Measurements from ENCODE around the gene HDAC4. TPM values are rescaled to one million over a fixed set of nuclear protein-coding genes. Genes with fewer than 3 reads are reported as not detected.

HDAC4 gene
- total RNA-seq, 1 donor from 2014 or later, result 18.3 TPM

DNA sequence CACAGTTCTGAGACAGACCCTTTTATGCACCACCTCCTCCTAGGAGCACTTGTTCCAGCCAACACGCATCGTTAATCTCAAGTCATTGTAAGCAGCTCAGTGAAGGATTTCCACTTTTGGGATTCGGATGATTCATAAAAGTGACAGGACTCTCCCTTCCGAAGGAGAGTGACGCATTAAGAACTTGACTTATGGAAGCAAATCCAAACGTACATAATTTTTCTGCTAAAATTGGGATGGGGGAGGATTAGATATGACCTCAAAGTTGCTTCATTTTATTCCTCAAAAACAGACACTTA, 387.2 kb downstream of the HDAC4 start:
- DNase-seq (ENCODE audit: low spot score) (no peak), ATAC-seq (no peak)

DNA sequence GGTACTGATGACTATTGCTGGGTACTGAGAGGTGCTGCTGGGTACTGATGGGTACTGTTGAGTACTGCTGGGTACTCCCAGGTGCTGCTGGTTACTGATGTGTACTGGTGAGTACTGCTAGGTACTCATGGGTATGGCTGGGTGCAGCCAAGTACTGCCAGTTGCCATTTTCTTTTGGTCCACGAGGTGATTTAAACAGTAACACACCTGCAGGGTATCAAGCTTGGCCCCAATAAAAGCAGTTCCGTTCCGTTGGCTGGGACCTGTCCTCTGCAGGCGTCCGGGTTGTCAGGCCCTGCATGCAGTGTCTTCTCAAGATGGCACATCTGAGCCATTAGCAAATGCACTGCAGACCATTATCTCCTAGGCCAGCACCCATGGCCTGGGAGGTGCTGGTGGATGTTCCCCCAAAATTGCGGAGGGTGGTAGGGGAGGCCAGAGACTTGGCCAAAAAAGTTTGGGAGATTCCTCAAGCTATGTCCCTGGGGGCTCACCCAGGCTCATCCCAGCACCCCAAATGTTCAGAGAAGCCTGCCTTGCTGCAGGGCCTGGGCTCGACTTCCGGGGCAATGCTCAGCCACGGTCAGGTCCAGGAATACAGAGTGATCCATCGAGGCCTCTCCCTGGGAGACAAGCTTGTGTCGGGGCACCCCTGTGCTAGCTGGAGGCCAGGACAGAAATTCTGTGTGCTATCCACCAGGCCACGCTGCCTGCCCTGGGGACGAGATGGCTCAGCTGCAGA, 387.7 kb downstream of the HDAC4 start:
- DNase-seq (ENCODE audit: low spot score), result no peak
- no peak for ATAC-seq

DNA sequence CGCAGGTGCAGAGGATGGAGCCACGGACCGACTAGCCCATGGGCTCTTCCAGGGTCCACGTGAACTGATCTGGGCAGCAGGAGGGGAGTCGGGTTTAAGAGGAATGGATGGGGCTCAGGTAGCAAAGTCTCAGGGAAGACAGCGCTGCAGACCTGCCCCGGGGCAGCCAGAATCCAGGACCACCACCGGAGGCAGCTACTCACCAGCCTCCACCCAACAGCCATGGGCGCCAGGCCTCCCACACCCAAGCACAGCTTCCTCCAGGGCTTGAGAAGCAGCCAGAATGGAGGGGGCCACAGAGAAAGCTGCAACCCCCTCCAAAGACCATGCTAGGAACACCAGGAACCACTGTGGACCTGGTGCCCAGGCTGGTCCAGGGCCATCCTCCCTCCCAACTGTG, 388.6 kb downstream of the HDAC4 start:
- no peak for DNase-seq (ENCODE audit: low spot score)
- no peak for ATAC-seq

DNA sequence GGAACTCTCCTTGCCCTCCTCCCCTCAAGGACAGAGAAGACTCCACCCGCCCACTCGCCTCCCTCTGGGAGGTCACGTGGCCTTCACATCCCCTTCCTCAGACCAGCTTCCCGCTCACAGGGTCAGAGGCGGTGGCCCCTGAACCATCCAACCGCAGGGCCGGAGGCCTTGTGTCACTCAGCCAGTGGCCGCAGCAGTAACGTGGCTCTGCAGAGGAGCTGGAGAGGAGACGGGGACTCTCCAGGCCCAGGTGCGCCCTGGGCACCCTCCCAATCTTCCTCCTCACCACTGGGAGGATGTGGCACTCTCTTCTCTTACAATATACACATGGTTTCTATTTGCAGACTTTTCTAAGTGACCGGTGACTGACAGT, 391.2 kb downstream of the HDAC4 start:
- DNase-seq (ENCODE audit: low spot score) (no peak), ATAC-seq (no peak)

DNA sequence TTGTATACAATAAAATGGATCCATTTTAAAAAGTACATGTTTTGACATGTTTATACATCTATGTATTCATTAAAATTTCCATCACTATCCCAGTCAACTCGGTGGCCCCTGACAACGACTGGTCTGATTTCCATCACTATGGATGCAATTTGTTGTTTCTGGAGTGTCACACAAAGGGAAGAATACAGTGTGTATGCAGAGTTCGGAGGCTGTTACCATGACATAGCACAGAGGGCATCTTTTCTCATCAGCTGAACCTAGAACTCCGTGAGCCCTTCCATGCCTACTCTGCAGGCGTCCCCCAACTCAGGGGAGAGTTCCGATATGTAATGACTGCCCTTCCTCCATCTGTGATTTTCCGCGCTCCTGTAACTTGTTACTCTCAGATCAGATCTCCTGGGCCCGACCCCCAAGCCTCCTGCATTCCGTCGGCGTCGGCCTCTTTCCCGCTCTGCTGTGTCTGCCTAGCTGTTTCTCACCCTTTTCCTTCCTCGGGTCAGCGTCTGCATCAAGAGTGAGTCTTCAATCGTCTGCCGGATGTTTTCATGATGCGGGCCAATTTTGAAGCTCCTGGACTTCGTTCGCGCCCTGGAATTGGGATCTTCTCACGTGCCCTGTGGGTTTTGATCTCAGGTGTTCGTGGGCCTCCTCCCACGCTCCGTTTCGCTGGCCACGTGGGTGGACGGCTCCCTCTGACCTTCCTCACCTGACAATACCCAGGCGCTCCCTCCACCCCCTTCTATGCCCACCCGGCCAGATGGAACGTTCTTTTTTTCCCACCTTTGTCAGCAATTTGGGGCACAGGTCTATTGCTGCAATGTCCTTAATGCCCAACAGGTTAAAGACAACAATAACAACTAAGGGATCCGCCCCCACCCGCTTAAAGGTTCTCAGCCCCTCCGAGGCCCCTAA, 391.9 kb downstream of the HDAC4 start:
- no peak for ATAC-seq
- no peak for DNase-seq (ENCODE audit: low spot score)

DNA sequence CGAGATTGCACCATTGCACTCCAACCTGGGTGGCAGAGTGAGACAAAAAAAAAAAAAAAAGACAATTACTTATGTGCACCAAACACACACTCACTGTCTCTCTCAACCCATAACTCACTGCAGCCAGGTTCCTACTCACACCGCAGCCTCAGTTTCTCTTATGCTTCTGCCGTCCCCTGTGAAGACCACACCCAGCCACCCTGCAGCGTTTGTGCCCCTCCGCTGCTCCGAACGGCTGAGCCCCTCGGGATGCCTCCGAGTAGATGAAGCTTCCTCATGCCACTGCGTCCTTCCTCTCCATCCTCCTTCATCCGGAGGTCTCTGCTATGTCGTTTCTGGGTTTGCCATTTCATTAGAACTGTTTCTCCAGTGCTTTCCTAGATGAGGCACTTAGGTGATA, 392.8 kb downstream of the HDAC4 start:
- ATAC-seq (no peak), DNase-seq (ENCODE audit: low spot score) (no peak)

DNA sequence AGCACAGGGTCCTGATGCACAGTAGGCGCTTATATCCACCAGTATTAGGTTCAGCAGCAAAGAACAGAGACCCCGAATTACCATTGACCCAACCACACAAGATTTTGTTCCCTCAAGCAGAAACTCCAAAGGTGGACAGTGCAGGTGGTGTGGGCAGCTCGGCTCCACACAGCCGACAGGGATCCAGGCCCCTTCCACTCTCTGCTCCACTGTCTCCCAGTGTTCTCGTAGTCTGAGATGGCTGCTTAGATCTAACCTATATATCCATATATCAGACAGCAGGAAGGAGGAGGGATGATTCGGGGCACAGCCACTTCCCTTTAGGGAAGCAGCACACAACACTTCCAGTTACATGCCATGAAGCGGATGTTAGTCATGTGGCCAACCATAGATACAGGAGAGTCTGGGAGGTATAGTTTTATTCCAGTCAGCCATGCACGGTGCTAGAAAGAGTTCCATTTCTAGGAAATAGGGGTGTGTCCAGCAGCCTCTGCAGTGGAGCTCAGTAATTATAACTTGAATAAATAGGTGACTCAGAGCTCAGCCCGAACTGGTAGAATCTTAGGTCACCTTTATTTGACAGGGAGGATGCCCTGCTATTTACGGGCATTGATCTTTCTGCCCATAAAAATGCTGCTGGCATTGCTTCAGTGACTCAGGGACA, 394.1 kb downstream of the HDAC4 start:
- DNase-seq (ENCODE audit: low spot score), result no peak
- ATAC-seq, result no peak

DNA sequence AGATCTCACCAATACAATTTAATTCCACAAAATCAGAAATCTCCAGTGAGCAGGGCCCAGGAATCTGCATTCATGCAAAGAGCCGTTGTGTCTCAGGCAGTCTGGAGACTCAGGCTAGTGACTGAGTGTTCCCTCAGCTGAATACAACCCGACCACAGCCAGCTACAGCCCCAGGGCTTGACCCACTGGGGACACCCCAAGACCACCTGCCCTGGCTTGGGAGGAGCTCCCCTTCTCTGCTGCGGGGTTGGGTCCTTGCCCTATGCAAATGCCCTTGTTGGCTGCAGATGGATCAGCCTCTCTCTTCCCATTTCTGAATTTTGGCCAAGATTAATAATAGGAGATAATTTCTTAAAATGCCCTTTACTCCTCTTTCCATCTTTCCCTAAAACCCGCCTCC, 395.2 kb downstream of the HDAC4 start:
- no peak for DNase-seq (ENCODE audit: low spot score)
- no peak for ATAC-seq

DNA sequence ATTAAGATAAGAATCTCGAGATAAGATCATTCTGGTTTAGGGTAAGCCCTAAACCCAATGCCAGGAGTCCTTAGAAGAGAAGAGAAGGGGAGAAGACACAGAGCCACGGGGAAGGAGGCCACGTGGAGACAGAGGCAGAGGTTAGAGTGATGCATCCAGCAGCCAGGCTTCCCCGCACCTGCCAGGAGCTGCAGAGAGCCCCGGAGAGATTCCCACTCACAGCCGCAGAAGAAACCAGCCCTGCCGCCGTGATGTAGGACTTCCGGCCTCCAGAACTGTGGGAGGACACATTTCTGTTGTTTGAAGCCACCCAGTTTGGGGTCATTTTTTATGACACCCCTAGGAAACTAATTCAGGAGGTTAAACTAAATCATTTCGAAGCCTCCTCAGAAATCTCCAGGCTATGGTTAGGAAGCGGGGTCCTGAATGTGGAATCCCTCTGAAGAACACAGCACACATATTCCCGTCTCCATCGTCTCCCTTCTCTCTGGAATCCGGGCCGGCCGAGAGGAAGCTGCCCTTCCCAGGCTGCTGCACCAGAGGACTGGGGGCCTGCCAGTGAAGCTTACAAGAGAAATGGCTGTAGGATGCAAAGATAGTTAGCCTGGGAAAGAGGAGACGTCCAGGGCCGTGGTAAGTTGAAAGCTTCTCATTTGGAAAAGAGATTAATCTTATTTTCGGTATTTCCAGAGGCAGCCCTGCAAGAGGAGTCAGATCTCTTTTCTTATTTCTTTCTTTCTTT, 396.4 kb downstream of the HDAC4 start:
- DNase-seq (ENCODE audit: low spot score), result no peak
- no peak for ATAC-seq

DNA sequence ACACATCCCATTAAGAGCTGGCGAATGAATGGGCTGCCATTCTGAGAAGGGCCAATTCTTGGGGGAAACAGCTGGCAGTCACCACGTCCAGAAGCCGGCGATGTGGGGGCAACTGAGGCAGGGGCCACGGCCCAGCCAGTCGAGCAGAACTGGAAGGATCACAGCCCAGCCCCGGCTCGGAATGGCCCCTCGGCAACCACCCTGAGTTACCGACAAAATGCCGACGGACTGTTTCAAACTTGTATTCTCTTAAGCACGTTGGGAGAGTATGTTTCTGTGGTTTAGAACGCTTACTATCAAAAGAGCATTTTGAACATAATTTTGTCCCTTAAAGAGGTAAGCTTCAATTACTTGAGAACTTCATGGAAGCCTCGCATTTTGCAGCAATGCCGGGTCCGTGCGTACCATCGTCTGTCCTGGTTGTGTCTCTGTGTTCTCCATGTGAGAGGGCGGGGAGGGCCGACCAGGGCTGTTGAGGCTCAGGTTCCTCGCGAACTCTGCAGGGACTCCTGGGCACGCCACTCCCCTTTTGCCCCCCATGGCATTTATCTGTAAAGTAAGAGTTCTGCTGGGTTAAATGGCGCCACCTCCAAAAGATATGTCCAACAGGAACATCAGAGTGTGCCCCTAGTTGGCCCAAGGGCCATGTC, 397.1 kb downstream of the HDAC4 start:
- DNase-seq (ENCODE audit: low spot score), result no peak

DNA sequence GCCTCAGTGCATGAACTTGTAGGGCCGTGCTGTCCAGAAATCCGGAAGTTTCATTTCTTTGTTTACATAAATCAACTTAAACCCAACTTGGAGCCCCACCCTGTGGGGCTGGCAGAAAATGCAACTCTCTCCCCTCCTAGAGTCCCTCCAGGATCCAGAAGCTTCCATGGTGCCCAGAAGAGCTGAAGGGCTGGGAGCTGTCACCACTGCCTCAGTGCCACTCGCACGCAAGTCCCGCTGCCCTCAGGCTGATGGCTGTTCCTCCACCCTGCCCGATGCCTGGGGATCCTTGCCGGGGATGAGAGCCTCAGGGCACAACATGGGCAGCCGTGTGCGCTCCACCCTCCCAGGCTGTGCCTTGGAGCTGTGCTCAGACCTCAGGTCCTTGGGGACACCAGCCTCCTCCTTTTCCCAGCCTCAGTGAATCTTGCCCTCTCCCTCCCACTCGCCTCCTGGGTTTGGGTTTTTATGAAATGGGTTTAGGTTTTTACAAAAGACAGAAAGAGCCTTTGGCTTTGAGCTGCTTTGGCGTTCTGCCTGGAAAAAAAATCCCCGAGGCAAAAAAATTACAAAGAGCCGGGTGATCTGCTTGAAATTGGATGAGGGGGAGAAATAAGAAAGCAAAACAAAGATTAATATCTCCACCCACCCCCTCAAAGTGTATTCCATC, 397.7 kb downstream of the HDAC4 start:
- DNase-seq (ENCODE audit: low spot score), result no peak
- no peak for ATAC-seq

More for the DNA sequence above, 397.1 kb downstream of the HDAC4 start:
- ATAC-seq, result no peak

DNA sequence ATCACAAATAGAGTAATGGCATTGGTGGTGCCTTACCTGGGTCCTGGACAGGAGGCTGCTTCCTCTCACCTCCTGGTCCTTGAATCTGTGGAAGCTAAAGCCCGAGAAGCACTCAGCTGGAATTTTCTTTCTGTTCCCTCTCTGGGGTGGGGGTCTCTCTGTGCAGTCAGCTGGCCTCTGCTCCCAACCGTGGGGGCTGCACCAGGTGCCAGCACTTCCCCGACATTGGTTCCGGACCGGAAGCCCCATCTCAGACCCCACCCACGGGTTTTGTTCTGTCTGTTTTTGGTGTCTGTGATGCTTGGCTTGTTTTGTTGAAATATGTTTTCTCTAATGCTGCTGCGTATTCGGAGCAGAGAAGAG, 398.2 kb downstream of the HDAC4 start:
- DNase-seq (ENCODE audit: low spot score) (no peak), ATAC-seq (no peak)

DNA sequence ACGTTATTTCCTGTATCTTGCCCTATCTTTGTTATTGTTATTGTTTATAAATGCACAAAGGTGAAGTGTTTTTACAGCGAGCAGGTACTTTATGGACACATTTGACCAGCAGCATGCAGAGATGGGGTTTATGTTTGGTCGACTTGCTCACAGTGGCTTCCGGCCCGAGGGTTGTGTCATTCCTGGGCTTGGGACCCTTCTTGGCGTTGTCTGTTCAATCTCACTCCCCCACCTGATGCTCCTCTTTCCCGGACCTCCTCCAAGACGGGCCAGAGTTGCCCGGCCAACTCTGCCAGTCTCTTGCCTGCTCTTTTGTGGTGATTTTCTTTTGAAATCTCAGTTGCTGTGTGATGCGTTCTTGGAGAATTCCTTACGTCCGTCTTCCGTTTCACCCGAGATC, 399.0 kb downstream of the HDAC4 start:
- DNase-seq (ENCODE audit: low spot score) (peak; percentile 29), ATAC-seq (no peak)

DNA sequence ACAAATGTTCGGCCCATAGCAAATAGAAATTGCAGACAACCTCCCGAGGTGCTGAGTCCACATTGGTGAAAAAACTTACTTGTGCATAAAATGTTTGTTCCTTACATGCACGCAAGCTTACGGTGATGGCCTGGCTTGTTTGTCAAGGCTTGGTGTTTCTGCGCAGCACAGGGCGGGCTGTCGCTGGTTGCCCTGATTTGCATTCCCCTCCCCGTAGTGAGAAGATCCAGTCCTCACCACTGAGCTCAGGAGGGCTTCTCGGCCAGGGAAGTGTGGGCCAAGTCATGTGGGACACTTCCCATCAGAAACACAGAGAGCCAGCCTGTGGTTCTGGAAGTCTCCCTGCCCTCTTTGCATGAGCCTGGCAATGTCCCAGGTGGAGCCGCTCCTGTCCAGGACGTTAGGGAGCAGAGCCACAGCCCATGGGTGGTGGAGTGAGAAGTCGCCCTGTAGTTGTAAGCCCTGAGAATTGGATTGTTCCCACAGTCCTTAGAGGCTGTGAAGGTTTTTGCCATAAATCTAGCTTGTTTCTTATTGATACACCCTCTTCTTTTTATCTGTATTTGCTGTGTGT, 400.2 kb downstream of the HDAC4 start:
- ATAC-seq (no peak), DNase-seq (ENCODE audit: low spot score) (peak; percentile 39)

DNA sequence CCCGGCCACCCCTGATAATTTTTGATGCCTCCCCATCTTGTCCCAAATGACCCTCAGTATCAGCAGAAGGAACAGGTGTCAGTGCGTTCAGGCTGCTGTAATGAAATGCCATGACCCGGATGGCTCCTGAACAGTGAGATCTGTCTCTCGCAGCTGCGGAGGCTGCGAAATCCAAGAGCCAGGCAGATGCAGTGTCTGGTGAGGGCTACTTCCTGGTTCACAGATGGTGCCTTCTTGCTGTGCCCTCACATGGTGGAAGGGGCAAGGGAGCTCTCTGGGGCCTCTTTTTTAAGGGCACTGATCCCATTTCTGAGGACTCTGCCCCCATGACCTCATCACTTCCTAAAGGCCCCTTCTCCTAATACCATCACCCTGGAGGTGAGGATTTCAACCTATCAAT, 400.7 kb downstream of the HDAC4 start:
- no peak for ATAC-seq
- DNase-seq (ENCODE audit: low spot score), result no peak

DNA sequence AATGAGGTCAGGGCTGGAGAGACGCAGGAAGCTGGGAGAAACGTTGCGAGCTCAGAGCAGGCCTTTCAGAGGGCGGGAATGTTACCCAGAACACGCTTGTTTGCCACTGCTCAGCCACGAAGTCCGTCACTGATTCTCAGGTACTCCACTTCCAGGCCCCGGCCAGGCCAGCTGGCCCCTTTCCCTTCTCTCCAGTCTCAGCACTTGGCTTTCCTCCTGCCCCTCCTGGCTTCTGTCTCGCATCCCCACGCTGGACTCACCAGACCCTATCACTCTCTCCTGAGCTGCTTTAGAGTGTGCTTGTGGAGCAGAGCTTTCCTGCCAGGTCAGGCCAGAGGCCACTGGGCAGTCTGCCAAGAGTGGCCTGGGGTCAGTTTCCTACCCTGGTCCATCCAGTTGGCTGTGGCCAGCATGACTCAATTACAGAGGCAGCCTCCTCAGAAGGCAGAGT, 401.5 kb downstream of the HDAC4 start:
- DNase-seq (ENCODE audit: low spot score) (peak; percentile 57), ATAC-seq (peak; percentile 68)

DNA sequence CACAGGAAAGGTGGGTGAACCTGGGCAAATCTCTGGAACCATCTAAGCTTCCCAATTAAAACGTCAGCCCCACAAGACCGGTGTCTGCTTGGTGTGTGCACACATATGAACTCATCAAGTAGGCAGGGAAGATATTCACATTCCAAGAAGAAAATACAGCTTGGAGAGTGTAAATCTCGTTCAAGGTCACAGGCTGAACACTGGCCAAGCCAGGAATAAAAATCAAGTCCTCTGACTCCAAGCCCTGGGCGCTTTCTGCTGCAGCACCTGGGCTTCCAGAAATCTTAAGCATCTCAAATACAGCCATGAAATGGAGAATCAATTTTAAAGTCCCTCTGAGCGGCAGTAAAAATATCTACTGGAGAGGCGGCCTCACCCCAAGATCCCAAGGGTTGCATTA, 402.0 kb downstream of the HDAC4 start:
- DNase-seq (ENCODE audit: low spot score) (no peak), ATAC-seq (no peak)

Measured in left lobe of liver (tissue), 2 donors.